Measurements from ENCODE around the gene SKOR2. TPM values are rescaled to one million over a fixed set of nuclear protein-coding genes. Genes with fewer than 3 reads are reported as not detected.

The SKOR2 gene
- total and polyA plus RNA-seq, 9 of the 15 experiments (the other 6 are each of a cell fraction or from before 2014, with no cell fraction given): not detected

- TF ChIP-seq ZBTB40 (IDR thresholded peaks at IDR 0.05) (no peak), ZBTB40 (CRISPR knock-in tag; IDR thresholded peaks at IDR 0.05) (no peak), ELF4 (CRISPR knock-in tag; IDR thresholded peaks at IDR 0.05) (no peak), E2F3 (CRISPR knock-in tag; IDR thresholded peaks at IDR 0.05) (no peak), SAFB2 (IDR thresholded peaks at IDR 0.05; ENCODE audit: borderline replicate concordance, low read depth, low read length, severe bottlenecking) (no peak), ILK (tag; IDR thresholded peaks at IDR 0.05; ENCODE audit: borderline replicate concordance, low read depth) (no peak), BDP1 (IDR thresholded peaks at IDR 0.05; ENCODE audit: insufficient read depth, insufficient read length) (no peak), HNRNPL (IDR thresholded peaks at IDR 0.05; ENCODE audit: low read depth, low read length) (no peak), DNMT1 (IDR thresholded peaks at IDR 0.05) (no peak), DPF2 (IDR thresholded peaks at IDR 0.05) (no peak), ZHX1 (conservative IDR thresholded peaks at IDR 0.05; ENCODE audit: low read length) (no peak), RBM15 (IDR thresholded peaks at IDR 0.05; ENCODE audit: insufficient read depth, low read length) (no peak), ZBTB17 (CRISPR knock-in tag; IDR thresholded peaks at IDR 0.05) (no peak)
Observed at GRCh38 chr18:47286776-47287410, 35.4 kb upstream of the SKOR2 start (continued).
